Type B pancreatic cell (in vitro differentiated cells): Measurements from ENCODE around the gene ASB8. TPM values are rescaled to one million over a fixed set of nuclear protein-coding genes. Genes with fewer than 3 reads are reported as not detected.

Experiments
- DNase-seq: peaks from one replicate; pipeline ENCODE4 v3.0.0; 2021; ENCODE audit warnings: mixed read lengths; ENCODE audit not compliant: unreplicated experiment; ENCODE audit errors: extremely low spot score
- H3K27ac Mint-ChIP-seq: 2 replicates; pipeline ENCODE4 v1.8.0; 2021; ENCODE audit warnings: mild to moderate bottlenecking, mixed read lengths
- H3K27me3 Mint-ChIP-seq: 2 replicates; pipeline ENCODE4 v1.8.0; 2021; ENCODE audit warnings: mixed read lengths
- H3K36me3 Mint-ChIP-seq: 2 replicates; pipeline ENCODE4 v1.8.0; 2021; ENCODE audit warnings: mixed read lengths
- H3K4me1 Mint-ChIP-seq: one replicate; pipeline ENCODE4 v1.8.0; 2021; ENCODE audit warnings: mixed read lengths; ENCODE audit not compliant: unreplicated experiment
- H3K4me3 Mint-ChIP-seq: 2 replicates; pipeline ENCODE4 v1.8.0; 2021; ENCODE audit warnings: mild to moderate bottlenecking, mixed read lengths
- H3K9me3 Mint-ChIP-seq: 2 replicates; pipeline ENCODE4 v1.8.0; 2021; ENCODE audit warnings: mixed read lengths
- total RNA-seq: library from RNA; stranded (reverse); gene quantifications from 2 replicates; pipeline ENCODE4 v1.2.1, GENCODE V29; 2021; ENCODE audit warnings: low replicate concordance
- TF ChIP-seq, protein P1 (sequence below): fragments of 200-600 bp; sonication (generic); conservative IDR thresholded peaks from 2 replicates; pipeline ENCODE4 v1.5.0; 2021; ENCODE audit warnings: antibody characterized with exemption, mild to moderate bottlenecking

Gene ASB8
- total RNA-seq, 1 donor from 2014 or later, result 27.0 TPM

DNA sequence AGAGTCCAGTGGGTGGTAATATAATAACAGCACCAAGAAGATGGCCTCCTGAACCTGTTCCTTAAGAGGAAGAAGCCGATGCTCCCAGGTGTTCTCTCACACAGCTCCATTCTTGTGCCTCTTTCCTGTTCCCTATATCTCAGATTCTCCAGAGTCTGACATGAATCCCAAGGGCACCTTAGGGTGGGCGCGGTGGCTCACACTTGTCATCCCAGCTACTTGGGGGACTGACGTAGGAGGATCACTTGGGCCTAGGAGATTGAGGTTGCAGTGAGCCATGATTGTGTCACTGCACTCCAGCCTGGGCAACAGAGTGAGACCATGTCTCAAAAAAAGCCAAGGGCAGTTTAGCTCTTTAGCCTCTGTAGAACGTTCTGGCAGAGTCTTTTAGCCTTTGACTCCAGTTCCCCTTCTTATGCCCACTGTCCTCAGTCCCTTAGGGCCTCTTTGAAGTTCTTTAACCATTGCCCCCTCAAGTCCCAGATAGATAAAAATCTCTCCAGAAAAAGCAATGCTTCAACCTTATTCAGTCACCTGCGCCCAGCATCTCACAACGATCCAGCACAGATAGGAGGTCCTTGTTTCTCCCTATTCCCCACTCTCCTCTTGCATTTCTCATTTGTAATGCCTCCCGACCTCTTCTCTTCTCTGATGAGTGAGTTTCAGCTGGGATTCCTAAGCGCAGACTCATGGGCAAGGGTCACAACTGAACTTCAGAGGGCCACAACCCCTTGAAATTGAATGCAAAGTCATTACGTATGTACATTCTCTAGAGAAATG is 30.8 kb upstream of the ASB8 start:
- TF ChIP-seq, protein P1, sequence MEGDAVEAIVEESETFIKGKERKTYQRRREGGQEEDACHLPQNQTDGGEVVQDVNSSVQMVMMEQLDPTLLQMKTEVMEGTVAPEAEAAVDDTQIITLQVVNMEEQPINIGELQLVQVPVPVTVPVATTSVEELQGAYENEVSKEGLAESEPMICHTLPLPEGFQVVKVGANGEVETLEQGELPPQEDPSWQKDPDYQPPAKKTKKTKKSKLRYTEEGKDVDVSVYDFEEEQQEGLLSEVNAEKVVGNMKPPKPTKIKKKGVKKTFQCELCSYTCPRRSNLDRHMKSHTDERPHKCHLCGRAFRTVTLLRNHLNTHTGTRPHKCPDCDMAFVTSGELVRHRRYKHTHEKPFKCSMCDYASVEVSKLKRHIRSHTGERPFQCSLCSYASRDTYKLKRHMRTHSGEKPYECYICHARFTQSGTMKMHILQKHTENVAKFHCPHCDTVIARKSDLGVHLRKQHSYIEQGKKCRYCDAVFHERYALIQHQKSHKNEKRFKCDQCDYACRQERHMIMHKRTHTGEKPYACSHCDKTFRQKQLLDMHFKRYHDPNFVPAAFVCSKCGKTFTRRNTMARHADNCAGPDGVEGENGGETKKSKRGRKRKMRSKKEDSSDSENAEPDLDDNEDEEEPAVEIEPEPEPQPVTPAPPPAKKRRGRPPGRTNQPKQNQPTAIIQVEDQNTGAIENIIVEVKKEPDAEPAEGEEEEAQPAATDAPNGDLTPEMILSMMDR, result no peak
- Mint-ChIP-seq H3K36me3 (no peaks in the 10 kb centered on the region), H3K4me1 (peaks cover 3% of the 10 kb centered on the region), H3K4me3 (no peak overlapping the region), H3K9me3 (no peaks in the 10 kb centered on the region), H3K27me3 (peaks cover 70% of the 10 kb centered on the region), H3K27ac (no peak overlapping the region)
- DNase-seq, result no peak

DNA sequence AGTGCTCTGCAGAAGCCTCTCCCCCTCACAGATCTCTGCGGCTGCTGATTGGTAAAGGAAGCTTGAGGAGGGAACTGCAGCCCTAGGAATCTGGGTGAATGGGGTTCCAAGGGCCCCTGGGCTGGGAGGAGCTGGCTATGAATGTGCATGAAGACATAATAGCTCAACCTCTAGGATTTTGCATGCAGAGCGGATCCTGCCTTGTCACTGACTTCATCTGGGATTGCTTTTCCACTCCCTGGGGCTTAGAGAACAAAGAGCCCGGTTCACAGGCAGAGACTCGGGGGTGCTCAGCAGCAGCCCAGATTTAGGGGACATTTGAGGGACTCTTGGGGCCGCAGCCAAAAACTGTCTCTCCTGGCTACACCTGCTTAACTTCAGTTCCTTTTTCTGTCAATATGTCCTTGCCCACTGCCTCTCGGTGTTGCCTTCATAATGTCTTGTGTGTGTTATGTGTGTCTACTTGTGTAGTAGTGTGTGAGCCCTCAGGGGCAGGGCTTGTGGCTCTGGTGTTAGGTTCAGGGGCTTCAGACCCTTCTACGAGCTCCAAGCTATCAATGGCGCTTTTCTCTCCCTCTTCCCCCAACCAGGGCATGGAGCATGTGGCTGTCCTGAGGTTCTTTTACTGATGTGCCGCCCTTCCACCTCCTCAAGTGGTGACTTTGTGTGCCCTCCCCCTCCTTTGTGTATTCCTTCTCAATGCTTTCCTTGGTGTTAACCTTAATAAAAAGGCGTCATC is 28.0 kb upstream of the ASB8 start:
- H3K36me3 Mint-ChIP-seq, result no peaks in the 10 kb centered on the region
- peaks cover 11% of the 10 kb centered on the region for H3K4me1 Mint-ChIP-seq
- TF ChIP-seq, protein P1, result no peak
- H3K9me3 Mint-ChIP-seq, result no peaks in the 10 kb centered on the region
- peaks cover 90% of the 10 kb centered on the region for H3K27me3 Mint-ChIP-seq
- DNase-seq, result no peak
- peak overlapping the region; percentile 79 for H3K4me3 Mint-ChIP-seq
- peak overlapping the region; percentile 32 for H3K27ac Mint-ChIP-seq

DNA sequence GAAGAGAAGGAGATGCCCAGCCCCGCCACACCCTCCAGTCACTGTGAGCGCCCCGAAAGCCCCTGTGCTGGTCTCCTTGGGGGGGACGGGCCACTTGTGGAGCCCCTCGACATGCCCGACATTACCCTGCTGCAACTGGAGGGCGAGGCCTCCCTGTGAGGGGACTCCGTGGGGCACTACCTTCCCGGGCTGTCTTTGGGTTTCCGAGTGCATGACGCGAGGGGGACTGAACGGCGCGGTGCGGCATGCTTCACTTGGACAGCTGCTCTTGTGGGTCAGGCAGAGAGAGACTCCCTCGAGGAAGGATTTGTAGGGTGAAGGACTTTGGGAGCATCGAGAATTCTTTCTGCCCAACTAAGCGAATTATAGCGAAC is 27.2 kb upstream of the ASB8 start:
- peaks cover 90% of the 10 kb centered on the region for H3K27me3 Mint-ChIP-seq
- H3K27ac Mint-ChIP-seq, result no peak overlapping the region
- H3K36me3 Mint-ChIP-seq, result no peaks in the 10 kb centered on the region
- no peaks in the 10 kb centered on the region for H3K9me3 Mint-ChIP-seq
- DNase-seq, result no peak
- H3K4me1 Mint-ChIP-seq, result peaks cover 11% of the 10 kb centered on the region
- TF ChIP-seq, protein P1, result no peak
- H3K4me3 Mint-ChIP-seq, result peak overlapping the region; percentile 79

DNA sequence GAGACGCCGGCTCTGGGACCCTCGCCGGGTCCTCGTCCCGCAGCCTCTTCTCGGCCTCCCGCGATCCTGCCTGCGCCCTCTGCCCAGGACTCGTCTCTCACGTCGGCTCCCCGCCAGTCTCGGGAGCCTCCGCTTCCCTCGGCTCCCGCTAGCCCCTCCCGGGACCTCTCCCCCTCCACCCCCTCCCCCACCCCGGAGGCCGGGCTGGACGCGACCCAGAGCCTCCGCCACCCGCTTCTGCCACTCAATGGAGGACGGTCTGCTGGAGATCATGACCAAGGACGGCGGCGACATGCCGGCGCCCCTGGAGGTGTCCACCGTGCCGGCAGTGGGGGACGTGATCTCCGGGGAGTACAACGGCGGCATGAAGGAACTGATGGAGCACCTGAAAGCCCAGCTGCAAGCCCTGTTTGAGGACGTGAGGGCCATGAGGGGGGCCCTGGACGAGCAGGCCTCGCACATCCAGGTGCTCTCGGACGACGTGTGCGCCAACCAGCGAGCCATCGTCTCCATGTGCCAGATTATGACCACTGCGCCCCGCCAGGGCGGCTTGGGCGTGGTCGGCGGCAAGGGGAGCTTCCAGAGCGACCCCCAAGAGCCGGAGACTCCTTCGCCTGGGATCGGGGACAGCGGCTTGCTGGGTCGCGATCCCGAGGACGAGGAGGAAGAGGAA is 26.7 kb upstream of the ASB8 start:
- Mint-ChIP-seq H3K4me3 (peak overlapping the region; percentile 77), H3K36me3 (no peaks in the 10 kb centered on the region), H3K9me3 (no peaks in the 10 kb centered on the region), H3K4me1 (peaks cover 11% of the 10 kb centered on the region), H3K27me3 (peaks cover 91% of the 10 kb centered on the region), H3K27ac (no peak overlapping the region)
- TF ChIP-seq, protein P1, result peak; percentile 25
- no peak for DNase-seq

DNA sequence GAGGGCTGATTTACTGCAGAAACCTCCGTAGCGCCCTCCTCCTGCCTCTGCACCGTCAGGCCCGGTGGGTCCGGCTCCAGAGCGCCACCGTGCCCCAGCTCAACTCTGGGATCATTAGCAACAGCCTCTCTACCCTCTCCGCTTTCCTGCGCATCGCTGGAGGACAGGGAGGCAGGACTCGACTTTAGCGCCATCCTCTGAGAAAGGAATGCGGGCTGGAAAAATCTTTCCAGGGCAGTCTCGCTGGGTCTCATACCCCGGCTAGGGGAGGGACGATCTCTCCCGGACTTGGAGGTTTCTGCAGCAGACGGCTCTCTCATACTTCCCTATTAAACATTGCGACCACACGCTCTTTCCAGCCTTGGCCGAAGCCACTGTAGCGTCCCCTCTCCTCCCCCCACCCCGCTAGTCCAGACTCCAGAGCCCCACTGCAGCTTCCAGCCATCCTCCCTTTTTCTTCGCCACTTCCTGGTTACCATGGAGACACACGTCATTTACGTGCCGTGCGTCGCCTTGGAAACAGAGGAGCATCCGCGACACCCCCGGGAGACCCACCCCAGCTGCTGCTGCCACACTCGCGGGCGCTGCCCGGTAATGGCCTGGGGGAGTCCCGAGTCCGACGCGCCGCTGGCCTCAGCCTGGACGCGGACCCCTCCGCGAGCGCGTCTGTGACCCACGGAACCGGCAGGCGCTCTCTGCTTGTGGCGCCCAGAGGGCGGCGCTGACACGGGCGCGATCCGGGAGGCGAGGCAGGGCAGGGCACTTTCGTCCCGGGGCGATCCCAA is 26.0 kb upstream of the ASB8 start, which contains the start of gene CCDC184:
Gene CCDC184 (plus strand): TSS at position 554 of the 785 bp plus-strand sequence. CDS start 479 bp downstream, outside the sequence.
- peaks cover 11% of the 10 kb centered on the region for H3K4me1 Mint-ChIP-seq
- peak; percentile 75 for DNase-seq
- H3K4me3 Mint-ChIP-seq, result peak within 1 kb of the TSS; percentile 92
- TF ChIP-seq, protein P1, result peak; percentile 61
- H3K27ac Mint-ChIP-seq, result peak within 1 kb of the TSS; percentile 58
- peaks cover 93% of the 10 kb centered on the region for H3K27me3 Mint-ChIP-seq
- no peaks in the 10 kb centered on the region for H3K9me3 Mint-ChIP-seq
- H3K36me3 Mint-ChIP-seq, result no peaks in the 10 kb centered on the region
